ENCODE data around the gene ZNF20. TPM values are rescaled to one million over a fixed set of nuclear protein-coding genes. Genes with fewer than 3 reads are reported as not detected.
A peak's percentile ranks its signal among the peaks of the same experiment; 100 is the strongest.

Gene ZNF20
- total and polyA plus RNA-seq, 9 of the 15 experiments (the other 6 are each of a cell fraction or from before 2014, with no cell fraction given): 1.4 to 3.7 (median 3.1) TPM

DNA sequence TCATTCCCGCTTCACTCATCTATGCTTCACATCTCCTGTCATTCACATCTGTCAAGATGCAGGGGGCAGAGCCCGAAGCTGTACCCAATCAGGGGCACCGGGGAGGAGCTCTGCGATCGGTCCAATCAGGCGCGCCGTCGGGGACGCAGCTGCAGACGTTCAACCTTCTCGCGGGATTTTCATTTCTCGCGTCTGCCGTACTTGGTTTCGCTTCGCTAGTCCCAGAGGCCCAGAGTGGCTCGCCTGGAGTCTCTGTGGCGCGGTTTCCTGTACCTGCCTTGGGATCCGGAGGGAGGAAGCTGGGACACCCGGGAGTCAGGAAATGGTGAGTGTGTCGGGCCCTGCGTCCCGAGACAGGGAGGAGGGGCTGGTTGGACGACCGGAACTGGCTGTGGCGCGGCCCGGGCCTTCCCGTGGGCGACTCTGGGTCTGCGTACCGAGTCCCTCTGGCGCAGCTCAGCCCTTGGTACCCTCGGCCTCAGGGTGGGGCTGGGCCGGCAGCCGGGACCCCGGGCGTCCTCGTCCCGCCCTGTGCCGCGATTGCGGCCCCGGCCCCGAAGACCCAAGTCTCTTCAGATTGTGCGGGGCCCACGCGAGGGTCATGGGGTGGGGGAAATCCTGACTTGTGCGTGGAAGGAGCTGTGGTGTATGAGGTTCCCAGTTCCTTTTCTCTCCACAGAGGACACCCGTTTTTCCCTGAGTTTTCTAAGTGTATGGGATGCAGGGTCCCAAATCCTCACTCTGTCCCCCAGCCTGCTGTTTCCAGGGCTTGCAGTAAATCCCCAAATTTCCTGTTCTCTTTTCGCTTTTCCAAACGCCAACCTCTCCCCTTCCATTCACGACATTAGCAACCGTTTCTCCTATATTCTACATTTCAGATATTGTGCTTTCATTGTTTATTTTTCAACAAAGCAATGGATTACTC, 23.0 kb upstream of the ZNF20 start, which contains the start of gene ZNF136 (continued):
- TF ChIP-seq, protein P1, sequence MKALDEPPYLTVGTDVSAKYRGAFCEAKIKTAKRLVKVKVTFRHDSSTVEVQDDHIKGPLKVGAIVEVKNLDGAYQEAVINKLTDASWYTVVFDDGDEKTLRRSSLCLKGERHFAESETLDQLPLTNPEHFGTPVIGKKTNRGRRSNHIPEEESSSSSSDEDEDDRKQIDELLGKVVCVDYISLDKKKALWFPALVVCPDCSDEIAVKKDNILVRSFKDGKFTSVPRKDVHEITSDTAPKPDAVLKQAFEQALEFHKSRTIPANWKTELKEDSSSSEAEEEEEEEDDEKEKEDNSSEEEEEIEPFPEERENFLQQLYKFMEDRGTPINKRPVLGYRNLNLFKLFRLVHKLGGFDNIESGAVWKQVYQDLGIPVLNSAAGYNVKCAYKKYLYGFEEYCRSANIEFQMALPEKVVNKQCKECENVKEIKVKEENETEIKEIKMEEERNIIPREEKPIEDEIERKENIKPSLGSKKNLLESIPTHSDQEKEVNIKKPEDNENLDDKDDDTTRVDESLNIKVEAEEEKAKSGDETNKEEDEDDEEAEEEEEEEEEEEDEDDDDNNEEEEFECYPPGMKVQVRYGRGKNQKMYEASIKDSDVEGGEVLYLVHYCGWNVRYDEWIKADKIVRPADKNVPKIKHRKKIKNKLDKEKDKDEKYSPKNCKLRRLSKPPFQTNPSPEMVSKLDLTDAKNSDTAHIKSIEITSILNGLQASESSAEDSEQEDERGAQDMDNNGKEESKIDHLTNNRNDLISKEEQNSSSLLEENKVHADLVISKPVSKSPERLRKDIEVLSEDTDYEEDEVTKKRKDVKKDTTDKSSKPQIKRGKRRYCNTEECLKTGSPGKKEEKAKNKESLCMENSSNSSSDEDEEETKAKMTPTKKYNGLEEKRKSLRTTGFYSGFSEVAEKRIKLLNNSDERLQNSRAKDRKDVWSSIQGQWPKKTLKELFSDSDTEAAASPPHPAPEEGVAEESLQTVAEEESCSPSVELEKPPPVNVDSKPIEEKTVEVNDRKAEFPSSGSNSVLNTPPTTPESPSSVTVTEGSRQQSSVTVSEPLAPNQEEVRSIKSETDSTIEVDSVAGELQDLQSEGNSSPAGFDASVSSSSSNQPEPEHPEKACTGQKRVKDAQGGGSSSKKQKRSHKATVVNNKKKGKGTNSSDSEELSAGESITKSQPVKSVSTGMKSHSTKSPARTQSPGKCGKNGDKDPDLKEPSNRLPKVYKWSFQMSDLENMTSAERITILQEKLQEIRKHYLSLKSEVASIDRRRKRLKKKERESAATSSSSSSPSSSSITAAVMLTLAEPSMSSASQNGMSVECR (CRISPR knock-in tag; IDR thresholded peaks at IDR 0.05): 0 out of 2 replicates have a peak, but pooled peaks have one; percentile 52
- TF ChIP-seq, protein P2, sequence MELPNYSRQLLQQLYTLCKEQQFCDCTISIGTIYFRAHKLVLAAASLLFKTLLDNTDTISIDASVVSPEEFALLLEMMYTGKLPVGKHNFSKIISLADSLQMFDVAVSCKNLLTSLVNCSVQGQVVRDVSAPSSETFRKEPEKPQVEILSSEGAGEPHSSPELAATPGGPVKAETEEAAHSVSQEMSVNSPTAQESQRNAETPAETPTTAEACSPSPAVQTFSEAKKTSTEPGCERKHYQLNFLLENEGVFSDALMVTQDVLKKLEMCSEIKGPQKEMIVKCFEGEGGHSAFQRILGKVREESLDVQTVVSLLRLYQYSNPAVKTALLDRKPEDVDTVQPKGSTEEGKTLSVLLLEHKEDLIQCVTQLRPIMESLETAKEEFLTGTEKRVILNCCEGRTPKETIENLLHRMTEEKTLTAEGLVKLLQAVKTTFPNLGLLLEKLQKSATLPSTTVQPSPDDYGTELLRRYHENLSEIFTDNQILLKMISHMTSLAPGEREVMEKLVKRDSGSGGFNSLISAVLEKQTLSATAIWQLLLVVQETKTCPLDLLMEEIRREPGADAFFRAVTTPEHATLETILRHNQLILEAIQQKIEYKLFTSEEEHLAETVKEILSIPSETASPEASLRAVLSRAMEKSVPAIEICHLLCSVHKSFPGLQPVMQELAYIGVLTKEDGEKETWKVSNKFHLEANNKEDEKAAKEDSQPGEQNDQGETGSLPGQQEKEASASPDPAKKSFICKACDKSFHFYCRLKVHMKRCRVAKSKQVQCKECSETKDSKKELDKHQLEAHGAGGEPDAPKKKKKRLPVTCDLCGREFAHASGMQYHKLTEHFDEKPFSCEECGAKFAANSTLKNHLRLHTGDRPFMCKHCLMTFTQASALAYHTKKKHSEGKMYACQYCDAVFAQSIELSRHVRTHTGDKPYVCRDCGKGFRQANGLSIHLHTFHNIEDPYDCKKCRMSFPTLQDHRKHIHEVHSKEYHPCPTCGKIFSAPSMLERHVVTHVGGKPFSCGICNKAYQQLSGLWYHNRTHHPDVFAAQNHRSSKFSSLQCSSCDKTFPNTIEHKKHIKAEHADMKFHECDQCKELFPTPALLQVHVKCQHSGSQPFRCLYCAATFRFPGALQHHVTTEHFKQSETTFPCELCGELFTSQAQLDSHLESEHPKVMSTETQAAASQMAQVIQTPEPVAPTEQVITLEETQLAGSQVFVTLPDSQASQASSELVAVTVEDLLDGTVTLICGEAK (IDR thresholded peaks at IDR 0.05): peak; percentile 83
- TF ChIP-seq, protein P2 (CRISPR knock-in tag; IDR thresholded peaks at IDR 0.05): no peak
- TF ChIP-seq HDAC1 (IDR thresholded peaks at IDR 0.05): peak in 1 of 2 experiments; percentile 33; a peak in 1 of 4 replicates
- no peak for TF ChIP-seq ZBTB8A (IDR thresholded peaks at IDR 0.05; ENCODE audit: partially characterized antibody)
- TF ChIP-seq NFATC3 (IDR thresholded peaks at IDR 0.05): no peak
- TF ChIP-seq RCOR1 (IDR thresholded peaks at IDR 0.05; ENCODE audit: borderline replicate concordance in 1 of 2, low read depth in 2 of 2, low read length in 2 of 2): peak in 1 of 2 experiments; percentile 37; a peak in 1 of 4 replicates
- TF ChIP-seq, protein P3, sequence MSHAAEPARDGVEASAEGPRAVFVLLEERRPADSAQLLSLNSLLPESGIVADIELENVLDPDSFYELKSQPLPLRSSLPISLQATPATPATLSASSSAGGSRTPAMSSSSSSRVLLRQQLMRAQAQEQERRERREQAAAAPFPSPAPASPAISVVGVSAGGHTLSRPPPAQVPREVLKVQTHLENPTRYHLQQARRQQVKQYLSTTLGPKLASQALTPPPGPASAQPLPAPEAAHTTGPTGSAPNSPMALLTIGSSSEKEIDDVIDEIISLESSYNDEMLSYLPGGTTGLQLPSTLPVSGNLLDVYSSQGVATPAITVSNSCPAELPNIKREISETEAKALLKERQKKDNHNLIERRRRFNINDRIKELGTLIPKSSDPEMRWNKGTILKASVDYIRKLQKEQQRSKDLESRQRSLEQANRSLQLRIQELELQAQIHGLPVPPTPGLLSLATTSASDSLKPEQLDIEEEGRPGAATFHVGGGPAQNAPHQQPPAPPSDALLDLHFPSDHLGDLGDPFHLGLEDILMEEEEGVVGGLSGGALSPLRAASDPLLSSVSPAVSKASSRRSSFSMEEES (CRISPR knock-in tag; IDR thresholded peaks at IDR 0.05): no peak
- peak; percentile 86 for TF ChIP-seq GABPA (tag; conservative IDR thresholded peaks at IDR 0.05; ENCODE audit: low read depth)
- 0 out of 2 replicates have a peak, but pooled peaks have one; percentile 50 for TF ChIP-seq ZNF282 (CRISPR knock-in tag; IDR thresholded peaks at IDR 0.05)
- TF ChIP-seq PML (IDR thresholded peaks at IDR 0.05; ENCODE audit: low read length): peak; percentile 40; the same call in 1 of the 2 replicates
